AG20443 (cell line): Measurements from ENCODE around the gene ASTN2.
"Not testable (repeated sequence)": the region's sequence is repeated elsewhere in the genome, so short reads cannot be mapped to it uniquely, and the experiment has no call there.

ENCODE experiments used
- DNase-seq: peaks from one replicate; pipeline ENCODE4 v3.0.0; 2012; ENCODE audit warnings: low spot score, mixed read lengths

The ASTN2 gene

GRCh38 chr9:117074784-117075520 is 339.9 kb downstream of the ASTN2 start:
- DNase-seq: no peak

DNA sequence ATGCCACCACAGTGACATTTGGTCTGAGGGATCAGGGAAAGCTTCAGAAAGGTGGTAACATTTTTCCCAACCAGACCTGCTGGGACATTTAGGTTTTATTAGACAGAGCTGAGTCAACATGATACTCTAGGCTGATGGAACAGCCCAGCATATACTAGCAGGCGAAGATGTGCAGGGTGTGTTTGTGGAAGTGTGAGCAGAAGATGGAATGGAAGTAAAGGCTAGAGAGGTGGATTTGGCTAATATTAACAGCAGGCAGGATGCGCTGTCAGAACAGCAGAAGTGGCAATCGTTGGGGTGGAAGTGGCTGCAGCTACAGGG is 340.6 kb downstream of the ASTN2 start:
- DNase-seq: no peak

DNA sequence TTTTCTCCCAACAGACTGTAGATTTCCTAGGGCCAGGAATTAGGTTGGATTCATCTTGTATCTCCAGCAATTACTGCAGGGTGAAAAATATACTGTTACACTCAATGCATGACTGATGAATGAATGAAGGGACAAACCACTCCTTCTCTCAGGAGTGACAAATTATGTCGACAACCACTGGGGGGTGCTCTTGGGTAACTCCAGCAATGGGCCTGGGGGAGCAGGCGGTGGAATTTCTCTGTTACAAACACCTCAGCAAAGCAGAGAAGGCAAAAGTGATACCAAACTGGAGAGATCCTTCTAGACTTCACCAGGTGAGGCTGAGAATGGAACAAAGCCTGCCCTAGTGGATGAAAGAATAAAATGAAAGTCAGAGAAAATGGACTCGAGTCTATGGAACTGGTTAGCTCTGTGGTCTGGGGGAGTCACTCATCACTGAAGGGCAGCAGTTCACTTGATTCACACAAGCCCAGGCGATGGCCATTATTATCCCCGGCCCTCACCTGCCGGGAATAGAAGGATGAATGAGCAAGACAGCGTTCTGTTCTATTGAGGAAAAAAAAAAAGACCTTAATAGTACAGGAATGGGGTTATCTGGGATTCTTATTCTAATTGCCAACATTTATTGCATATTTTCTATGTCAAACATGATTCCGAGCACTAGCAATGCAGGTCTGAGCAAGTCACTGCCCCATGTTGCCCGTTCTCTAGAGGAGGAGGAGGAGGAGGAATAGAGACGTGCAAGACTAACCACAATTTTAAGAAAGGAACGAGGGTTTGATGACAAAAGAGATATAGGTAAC is 341.1 kb downstream of the ASTN2 start:
- peak; percentile 16 for DNase-seq

DNA sequence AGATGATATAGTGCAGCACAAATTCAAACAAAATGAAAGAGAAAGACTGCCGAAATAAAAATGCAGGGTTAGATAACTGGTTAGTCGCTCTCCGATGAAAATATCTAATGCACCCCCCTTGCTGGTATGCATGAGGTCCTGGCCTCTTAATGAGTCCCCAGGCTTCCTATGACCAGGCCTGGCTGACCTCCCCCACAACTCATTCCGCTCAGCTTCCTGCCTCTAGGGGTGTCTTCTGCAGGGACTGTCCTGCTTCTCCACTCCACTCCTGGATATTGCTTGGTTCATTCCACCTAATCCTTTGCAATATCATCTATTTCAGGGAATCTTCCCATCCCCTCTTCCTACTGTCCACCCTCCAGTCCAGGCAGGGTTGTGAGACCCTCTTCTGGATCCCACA is 341.8 kb downstream of the ASTN2 start:
- DNase-seq: no peak

DNA sequence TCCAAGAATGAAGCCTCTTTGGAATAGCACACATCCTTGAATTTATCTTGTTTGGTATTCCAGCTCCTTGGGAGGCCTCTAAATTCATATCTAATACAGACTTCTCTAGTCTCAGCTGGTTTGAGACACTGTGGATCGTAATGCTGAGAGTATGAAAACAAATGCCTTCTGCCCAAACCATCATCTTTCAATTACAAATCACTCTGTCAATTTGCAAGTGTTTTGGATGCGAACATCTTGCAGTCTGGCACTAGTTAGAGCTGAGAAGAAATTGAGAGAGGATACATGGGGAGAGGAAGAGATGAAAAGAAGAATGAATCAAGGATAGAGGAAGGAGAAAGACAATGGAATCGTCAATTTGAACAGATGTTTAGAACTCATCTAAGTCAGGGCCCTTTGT is 342.6 kb downstream of the ASTN2 start:
- DNase-seq: no peak

DNA sequence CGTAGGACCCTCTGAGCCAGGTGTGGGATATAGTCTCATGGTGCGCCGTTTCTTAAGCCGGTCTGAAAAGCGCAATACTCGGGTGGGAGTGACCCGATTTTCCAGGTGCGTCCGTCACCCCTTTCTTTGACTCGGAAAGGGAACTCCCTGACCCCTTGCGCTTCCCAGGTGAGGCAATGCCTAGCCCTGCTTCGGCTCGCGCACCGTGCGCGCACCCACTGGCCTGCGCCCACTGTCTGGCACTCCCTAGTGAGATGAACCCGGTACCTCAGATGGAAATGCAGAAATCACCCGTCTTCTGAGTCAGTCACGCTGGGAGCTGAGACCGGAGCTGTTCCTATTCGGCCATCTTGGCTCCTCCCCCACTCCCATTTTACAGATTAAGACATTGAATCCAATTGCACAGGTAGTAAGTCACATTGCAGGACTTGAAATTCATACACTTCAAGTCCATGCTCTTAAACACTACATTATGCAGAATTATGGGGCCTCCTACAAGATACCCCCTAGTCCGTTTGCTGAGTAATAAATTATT is 343.1 kb downstream of the ASTN2 start:
- not testable (repeated sequence) for DNase-seq

DNA sequence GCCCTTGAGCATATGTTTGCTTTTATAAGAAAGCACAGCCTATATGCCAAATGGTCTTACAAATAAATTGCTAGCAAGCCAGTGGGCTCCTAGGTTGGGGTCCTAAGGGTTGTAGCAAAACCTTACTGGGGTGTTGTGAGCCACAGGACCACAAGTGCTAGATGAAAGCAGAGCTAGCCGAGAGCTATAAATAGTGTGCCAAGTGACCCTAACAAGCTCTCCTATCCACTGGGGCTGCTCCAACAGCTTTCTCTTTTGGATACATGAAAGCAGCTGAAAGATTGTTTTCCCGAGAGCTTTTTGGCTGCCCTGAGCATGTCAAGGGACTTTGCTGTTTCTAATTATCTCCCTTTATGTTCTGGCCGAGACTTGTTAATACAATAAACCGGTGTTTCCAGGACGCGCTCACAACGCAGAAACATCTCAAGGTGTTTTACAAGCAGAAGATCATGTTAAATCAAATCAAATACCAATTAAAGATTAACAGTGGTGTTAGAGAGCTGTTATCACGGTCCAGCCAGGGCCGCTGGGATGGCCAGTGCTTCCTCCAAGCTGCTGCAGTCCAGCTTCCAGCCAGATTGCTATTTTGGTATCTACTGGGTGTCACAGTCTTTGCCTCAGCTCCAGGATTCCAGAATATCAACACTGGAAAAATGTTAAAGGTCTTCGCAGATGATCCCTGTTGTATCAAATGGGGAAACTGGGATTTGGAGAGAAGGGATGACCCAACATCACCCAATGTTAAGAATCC is 351.0 kb downstream of the ASTN2 start:
- no peak for DNase-seq

DNA sequence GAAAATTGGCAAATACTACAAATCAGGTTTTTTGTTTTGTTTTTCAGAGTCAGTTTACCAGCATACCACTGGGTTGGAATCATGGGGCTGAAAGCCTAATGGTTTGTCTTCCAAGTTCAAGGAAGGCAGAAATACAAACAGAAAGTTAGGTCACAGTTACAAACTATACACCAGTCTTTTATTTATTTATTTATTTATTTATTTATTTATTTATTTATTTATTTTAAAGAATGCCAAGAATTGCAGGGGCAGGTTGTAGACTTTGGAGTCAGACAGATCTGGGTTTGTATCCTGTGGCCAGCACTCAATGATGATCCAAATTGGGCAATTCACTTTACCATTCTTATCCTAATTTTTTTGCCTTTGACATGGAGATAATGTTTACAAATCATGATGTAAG is 353.9 kb downstream of the ASTN2 start:
- no peak for DNase-seq

DNA sequence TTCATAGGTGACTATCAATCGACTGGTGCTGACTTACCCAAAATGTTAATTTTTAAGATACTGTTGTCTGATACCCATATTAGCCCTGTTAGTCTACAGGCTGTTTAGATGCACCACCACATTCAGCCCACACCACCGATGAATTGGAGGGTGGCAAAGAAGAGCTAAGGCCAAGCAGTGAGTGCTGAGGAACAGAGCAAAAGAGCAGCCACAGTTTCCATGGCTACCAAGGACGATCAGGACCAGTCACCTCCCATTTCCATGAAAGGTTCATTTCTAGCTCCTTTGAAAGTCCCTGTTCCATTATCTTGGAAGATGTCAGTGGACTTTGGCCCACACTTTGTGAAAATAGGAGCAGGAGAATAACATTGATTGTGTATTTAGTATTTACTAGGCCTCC is 364.9 kb downstream of the ASTN2 start:
- no peak for DNase-seq

GRCh38 chr9:117046666-117047327 is 368.1 kb downstream of the ASTN2 start:
- DNase-seq: no peak

DNA sequence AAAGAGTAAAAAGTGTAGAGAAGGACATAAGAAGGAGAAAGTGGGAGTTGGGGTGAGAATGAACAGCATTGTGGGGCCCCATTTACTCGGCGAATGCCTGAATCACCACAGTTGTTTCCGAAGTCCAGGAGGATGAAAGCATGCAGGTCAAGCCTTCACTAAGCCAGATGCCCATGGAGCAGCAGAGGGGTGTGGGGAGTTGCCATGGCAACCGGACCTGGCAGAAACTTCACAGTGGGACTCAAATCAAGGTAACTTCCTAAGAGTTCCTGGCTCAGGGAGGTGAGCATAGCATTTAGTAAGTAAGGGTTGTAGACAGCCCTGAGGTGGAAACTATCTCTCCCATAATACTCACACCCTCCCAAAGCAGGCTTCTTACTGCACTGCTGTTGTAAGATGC is 370.6 kb downstream of the ASTN2 start:
- DNase-seq: no peak

DNA sequence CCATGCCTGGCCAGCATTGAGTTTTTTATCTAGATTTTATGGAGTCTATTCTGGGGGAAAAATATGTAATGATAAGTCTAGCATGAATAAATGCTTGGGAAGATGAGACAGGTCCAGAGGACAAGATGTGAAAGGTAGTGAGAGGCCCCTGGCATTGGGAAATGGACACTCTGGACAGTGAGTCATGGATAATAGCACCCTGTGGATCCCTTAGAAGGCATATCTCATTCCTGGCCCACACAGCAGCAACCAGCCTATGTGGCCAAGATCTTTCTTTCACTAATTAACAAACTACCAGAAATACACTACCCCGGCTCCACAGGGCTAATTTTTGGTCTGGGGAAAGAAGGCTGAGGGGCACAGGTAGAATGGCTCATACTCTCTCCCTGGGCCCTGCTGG is 371.7 kb downstream of the ASTN2 start:
- DNase-seq: no peak

GRCh38 chr9:117035546-117035945 is 379.3 kb downstream of the ASTN2 start:
- no peak for DNase-seq

DNA sequence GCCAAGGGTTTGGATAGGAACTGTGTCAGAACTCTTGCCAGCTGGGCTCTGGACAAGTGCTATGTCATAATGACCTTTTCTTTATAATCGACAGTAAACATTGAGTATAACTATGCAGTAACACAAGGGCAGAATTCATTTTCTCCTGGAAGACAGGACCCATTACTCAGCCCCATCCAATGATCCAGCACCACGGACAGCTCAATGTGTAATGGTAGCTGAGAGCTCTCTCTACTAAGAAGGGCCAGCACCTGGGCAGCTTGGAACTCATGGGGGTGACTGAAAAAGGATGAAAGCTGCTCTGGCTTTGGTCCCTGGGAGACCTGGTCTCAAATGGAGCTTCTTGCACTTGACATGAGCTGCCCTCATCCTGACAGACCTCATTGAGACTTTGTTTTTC is 380.0 kb downstream of the ASTN2 start:
- no peak for DNase-seq

DNA sequence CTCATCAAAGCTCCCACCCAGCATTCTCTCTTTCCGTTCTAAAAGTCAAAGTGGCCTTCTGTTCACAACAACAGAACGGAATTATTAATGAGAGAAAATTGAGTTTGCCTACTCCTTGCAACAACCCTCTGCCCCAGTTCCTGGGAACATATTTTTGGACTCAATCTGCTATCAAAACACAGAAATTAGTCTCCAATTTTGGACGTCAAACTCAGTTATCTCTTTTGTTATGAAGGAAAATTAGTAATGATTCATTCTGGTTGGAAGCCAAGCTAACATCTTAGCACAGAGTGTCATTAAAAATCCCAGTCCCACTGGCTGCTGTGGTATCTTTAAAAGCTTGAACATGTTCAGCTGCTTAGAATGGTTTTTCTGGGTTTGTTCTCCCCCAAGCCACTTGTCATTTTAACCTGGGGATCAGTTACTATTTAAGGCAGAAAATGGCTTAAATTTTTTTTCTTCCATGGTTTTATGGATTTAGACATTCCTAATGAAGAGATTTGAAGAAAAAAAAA is 384.5 kb downstream of the ASTN2 start:
- DNase-seq: no peak

DNA sequence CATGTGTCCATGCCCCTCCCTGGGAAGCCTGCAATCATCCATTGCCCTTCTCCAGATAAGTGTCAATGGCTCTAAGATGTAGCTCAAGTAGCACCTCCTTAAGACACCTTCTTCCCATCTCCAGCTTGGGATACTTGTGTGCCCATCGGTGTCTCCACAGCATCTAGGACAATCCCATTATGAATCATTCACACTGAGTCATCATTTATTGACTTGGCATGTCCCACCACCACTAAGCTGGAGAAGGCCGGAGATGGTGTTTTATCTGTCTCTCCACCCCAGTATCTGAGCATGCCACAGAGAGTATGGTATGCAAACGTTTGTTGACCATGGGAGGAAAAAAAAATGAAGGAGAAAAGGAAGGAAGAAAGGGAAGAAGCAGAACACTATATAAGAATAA is 385.5 kb downstream of the ASTN2 start:
- no peak for DNase-seq

GRCh38 chr9:117028103-117028858 is 386.6 kb downstream of the ASTN2 start:
- no peak for DNase-seq

- no peak for DNase-seq
Observed at GRCh38 chr9:117021906-117022305, 393.0 kb downstream of the ASTN2 start.

- no peak for DNase-seq
Observed at GRCh38 chr9:117018966-117019617, 395.8 kb downstream of the ASTN2 start.

DNA sequence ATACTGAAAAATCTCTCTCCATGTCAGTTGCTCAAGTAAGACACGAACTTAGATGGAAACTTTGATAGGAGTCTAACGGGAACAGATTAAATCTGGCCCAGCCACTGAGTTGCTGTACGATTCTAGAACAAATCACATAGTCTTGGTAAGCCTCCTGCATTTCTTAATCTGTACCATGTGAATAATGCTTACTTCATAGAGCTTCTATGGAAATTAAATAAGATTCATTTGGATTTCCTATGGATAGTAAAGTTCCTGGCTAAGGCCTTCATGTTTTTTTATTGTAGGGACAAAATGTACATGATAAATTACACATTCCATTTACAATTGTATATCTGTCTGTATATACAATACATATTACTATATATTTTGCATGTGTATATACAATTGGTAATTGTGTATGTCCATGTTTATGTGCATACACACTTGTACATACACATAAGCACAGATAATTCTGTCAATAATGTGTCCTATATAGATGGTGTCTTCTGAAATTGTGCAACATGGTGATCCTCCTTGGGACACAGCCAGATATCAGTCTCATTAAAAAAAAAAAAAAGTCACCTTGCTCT is 397.4 kb downstream of the ASTN2 start:
- DNase-seq: no peak
